ENCODE data around the gene TMEM196.
A peak's percentile ranks its signal among the peaks of the same experiment; 100 is the strongest.

DNA sequence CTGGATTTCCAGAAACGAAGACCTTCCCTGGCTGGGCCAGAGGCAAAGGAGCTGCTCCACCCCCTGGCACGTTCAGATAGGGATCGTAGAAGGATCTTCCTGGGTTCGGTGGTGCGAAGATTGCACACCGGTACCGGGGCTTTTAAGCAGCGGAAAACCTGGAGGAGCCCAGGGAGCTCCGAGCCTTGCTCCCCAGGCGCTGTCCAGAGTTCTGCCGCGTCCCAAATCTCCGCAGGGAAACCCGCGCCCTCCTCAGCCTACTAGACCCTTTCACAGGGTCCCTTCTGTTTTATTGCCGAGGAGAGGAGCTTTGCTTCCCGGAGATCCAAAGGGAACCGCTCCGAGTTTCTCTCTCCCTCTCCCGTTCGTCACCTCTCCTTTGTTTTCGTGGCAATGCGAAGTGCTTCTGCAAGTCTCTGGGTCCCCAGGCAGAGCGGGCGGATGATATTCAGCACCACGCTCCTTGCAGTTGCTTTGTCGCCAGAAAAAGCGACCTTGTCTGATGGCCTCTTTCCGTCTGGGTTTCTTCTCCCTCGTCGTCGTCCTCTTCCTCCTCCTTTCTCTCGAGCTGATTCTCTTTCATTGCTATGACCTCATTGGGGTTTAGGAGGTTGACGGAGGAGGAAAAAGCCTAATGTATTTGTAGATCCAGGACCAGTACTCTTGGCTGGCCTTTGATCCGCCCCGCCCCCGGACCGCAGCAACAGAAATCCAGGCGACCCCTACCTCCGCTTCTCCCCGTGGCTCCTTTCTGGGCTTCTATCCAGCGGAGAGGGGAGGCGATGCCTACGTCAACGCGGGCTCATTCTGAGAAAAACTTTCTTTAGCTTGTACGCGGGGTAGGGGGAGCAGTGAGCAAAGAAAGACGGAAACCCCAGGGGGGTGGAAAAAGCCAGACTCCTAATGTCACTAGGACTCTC is at the start of gene TMEM196:
- 0 out of 4 replicates have a peak, but pooled peaks of 1 of the 2 experiments have one; percentile 6 for TF ChIP-seq CTCF (conservative IDR thresholded peaks at IDR 0.05; ENCODE audit: low read depth in 2 of 2)
- peak; percentile 41 for TF ChIP-seq JUNB (IDR thresholded peaks at IDR 0.05; ENCODE audit: unreplicated experiment)
- no peak for TF ChIP-seq POLR2AphosphoS5 (IDR thresholded peaks at IDR 0.05; ENCODE audit: low read depth)
- TF ChIP-seq CREB1 (CRISPR knock-in tag; IDR thresholded peaks at IDR 0.05; ENCODE audit: low read depth) = peak; percentile 40; the same call in 1 of the 2 replicates
- TF ChIP-seq EZH2phosphoT487 (IDR thresholded peaks at IDR 0.05; ENCODE audit: unreplicated experiment) = no peak
- TF ChIP-seq REST (IDR thresholded peaks at IDR 0.05; ENCODE audit: unreplicated experiment) = peak; percentile 80
- TF ChIP-seq, protein P1, sequence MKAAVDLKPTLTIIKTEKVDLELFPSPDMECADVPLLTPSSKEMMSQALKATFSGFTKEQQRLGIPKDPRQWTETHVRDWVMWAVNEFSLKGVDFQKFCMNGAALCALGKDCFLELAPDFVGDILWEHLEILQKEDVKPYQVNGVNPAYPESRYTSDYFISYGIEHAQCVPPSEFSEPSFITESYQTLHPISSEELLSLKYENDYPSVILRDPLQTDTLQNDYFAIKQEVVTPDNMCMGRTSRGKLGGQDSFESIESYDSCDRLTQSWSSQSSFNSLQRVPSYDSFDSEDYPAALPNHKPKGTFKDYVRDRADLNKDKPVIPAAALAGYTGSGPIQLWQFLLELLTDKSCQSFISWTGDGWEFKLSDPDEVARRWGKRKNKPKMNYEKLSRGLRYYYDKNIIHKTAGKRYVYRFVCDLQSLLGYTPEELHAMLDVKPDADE (IDR thresholded peaks at IDR 0.05) = no peak
- peak; percentile 17 for TF ChIP-seq EZH2 (IDR thresholded peaks at IDR 0.05; ENCODE audit: low read depth, unreplicated experiment)
- TF ChIP-seq STAT1 (IDR thresholded peaks at IDR 0.05; ENCODE audit: unreplicated experiment) = no peak

All from GM23338 (cell line).